GM18502 (cell line): Measurements from ENCODE around the gene NPAT.
"Not testable (repeated sequence)": the region's sequence is repeated elsewhere in the genome, so short reads cannot be mapped to it uniquely, and the experiment has no call there.

Source experiments
- ATAC-seq: cut with Tn5 transposase; IDR thresholded peaks from one replicate; pipeline ENCODE4 v1.9.1; 2021; ENCODE audit warnings: mild to moderate bottlenecking; ENCODE audit not compliant: unreplicated experiment, poor library complexity

The NPAT gene

GRCh38 chr11:108162878-108163277 is 59.6 kb downstream of the NPAT start:
- ATAC-seq = not testable (repeated sequence)

DNA sequence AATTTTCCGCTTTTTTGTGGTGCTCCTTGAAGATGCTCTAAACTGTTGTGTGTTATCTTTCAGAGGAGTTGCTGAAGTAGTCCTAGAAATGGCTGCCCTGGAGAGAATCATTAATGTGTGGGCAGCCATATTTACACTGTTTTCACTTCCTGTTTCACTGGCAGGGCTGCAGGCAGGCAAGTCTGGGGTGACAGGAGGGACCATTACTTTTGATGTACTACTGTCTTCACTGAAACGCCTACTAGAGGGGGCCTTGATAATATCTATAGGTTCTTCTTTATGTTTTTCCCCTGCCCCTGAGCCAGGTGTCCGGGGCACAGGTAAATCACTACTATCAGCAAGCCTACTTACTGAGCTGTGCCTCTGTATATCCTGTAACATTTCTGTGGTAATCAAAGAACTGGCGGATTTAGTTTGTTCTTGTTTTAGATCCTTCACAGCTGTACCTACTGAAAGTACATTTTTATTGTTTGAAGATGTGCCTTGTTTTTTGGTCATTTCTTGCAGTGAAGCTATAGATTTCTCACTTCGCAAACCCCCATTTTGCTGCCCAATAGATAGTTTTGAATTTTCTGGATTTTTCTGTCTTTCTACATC is 61.4 kb downstream of the NPAT start:
- ATAC-seq = peak; percentile 99

DNA sequence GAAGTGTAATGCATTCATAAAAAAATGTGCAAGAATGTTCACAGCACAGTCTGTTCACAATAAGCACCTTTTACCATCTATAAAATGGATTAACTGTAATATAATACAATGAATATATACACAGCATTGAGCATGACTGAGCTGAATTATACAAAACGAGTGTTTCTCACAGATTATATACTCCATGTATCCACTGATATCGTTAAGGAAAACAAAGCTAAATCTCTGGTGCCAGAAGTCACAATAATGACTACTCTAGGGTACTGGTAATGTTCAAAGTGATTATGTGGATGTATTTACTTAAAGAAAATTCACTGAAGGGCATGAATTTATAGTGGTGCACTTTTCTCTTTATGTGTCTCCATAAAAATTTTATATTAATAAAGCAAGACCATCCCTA is 67.8 kb downstream of the NPAT start:
- ATAC-seq = no peak

GRCh38 chr11:108148556-108148955 is 73.9 kb downstream of the NPAT start:
- no peak for ATAC-seq

DNA sequence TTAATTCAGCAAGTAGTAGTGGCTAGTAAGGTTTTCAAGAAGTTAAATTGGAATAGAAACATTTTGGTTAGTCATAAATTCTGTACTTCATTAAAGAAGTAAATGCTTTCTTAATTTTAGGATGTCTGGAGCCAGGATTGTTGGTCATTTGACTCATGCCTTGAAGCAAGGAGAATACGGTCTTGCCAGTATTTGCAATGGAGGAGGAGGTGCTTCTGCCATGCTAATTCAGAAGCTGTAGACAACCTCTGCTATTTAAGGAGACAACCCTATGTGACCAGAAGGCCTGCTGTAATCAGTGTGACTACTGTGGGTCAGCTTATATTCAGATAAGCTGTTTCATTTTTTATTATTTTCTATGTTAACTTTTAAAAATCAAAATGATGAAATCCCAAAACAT is 75.3 kb downstream of the NPAT start:
- ATAC-seq = no peak

- no peak for ATAC-seq
These were observed 77.8 kb downstream of the NPAT start for GRCh38 chr11:108144615-108145014.

DNA sequence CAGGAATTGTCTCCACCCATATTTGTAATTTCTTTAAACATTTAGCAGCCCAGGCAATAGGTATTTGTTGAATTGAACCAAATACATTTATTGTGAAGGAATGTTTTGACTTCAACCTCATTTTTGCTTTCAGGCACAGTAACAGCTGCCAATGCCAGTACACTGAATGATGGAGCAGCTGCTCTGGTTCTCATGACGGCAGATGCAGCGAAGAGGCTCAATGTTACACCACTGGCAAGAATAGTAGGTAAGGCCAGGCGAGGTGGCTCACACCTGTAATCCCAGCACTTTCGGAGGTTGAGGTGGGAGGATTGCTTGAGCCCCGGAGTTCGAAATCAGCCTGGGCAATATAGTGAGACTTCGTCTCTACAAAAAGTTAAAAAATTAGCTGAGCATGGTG is 80.1 kb downstream of the NPAT start:
- no peak for ATAC-seq

- no peak for ATAC-seq
These were observed 85.2 kb downstream of the NPAT start for GRCh38 chr11:108137212-108137611.

- ATAC-seq = peak; percentile 69
These were observed 86.4 kb downstream of the NPAT start for GRCh38 chr11:108135845-108136544.

DNA sequence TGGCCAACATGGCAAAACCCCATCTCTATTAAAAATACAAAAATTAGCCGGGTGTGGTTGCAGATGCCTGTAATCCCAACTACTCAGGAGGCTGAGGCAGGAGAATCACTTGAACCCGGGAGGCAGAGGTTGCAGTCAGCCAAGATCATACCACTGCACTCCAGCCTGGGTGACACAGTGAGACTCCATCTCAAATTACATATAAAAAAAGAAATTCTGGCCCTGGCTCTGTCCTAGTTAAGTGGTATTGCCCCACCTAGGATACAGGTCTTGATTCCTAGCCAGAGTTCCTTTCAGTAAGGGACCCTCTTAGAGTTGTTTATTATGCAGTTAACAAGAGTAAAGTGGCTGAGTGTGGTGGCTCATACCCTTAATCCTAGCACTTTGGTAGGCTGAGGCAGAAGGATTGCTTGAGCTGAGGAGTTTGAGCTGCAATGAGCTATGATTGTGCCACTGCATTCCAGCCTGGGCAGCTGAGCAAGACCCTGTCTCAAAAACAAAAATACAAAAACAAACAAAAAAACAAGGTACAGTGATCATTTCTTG is 89.4 kb downstream of the NPAT start:
- ATAC-seq = not testable (repeated sequence)

GRCh38 chr11:108131993-108132392 is 90.4 kb downstream of the NPAT start:
- ATAC-seq = no peak

GRCh38 chr11:108128772-108129171 is 93.7 kb downstream of the NPAT start:
- no peak for ATAC-seq

- ATAC-seq = no peak
These were observed 97.3 kb downstream of the NPAT start for GRCh38 chr11:108125096-108125495.

- ATAC-seq = no peak
These were observed 100.2 kb downstream of the NPAT start for GRCh38 chr11:108122166-108122628.

DNA sequence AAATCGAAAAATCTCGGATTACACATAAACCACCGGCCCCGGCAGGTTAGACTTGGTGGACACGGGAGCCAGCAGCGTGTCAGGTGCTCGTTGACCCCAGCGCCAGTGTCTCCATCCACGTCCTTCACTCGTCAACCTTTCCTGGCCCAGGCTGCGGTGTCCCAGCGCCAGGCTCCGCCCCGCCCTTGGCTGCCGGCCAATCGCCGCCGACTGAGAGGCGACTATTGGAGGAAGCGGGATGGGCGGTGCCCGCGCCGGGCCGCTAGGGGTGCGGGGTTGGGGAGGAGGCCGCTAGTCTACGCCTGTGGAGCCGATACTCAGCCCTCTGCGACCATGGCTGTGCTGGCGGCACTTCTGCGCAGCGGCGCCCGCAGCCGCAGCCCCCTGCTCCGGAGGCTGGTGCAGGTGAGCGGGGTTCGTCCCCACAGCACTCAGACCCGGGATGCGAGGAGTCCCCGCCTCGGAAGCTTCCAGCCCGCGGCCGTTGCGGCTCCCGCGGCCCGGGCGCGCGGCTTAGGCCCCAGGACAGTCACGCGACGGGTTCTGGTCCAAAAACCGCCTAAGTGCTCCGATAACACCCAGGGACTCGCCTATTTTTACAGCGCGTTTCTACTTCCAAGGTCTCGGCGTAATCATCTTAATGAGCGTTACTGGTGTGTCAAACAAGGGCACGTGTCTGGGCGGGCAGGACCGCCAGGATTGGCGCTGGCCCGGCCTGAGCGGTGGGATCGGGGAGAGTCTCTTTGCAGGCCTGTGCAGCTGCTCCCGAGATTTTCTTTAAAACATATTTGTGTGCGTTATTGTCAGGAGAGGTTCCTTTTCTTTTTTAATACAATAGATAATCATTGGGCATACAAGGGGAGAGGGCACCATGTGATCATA is 100.9 kb downstream of the NPAT start, which contains the start of gene ACAT1:
TSS of gene ACAT1 (plus strand) at position 294 of the 882 bp plus-strand sequence. CDS start at position 334, 40 bp downstream.
- peak; percentile 95 for ATAC-seq

DNA sequence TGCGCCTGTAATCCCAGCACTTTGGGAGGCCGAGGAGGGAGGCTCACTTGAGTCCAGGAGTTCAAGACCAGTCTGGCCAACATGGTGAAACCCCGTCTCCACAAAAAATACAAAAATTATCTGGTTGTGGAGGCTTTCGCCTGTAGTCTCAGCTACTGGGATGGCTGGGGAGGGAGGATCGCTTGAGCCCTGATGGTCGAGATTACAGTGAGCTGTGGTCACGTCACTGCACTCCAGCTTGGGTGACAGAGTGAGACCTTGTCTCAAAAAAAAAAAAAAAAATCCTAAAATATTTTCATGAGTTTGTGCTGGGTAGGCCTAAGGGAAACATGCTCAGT is 101.5 kb downstream of the NPAT start:
- ATAC-seq = not testable (repeated sequence)

- ATAC-seq = no peak
These were observed 104.6 kb downstream of the NPAT start for GRCh38 chr11:108117746-108118371.

DNA sequence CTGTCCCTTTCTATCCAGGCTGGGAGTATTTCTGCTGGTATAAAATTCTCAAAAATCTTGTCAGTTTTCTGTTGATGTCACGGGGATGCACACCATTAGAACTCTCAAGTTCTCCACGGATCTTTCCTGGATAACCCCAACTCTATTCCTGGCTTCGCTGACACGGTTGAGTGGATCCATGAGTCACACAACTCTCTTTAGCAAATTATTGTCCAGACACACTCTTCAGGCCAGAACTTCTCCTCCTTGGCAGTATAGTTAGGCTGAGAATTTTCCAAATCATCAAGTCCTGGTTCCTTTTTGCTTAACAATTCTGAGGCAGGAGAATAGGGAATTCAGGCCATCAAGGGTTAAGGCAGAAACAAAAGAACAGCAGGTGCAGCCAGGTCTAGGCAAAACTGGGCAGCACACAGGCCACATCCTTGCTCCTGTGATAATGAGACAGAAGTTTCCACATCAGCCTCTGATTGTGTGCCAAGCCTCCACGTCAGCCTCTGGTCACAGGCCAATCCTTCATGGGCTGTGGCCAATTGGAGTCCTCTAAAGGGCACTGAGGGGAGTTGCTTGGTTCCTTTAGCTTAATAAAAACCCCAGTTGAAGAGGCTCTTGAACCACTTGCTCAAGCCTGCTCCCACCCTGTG is 106.8 kb downstream of the NPAT start:
- no peak for ATAC-seq

DNA sequence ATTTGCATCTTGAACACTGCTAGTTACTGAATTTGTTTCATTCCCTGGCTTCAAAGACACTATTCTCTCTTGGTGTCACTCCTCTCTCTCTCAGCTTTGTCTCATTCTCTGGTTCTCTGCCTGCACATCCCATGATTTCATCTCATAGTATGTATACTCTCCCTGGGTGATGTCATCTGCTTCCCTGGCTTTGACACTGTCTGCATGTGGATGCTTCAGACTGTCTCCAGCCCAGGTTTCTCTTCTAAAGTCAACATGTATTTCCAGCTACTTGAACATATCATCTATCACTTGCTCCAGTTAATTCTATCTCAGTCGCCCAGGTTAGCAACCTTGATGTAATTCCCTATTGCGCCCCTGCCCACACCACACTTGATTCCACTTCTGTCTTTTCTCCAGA is 110.4 kb downstream of the NPAT start:
- ATAC-seq = no peak

GRCh38 chr11:108111126-108111525 is 111.3 kb downstream of the NPAT start:
- ATAC-seq = no peak
